AG04450 (cell line): ENCODE results near the gene IVD. TPM values are rescaled to one million over a fixed set of nuclear protein-coding genes. Genes with fewer than 3 reads are reported as not detected.

ENCODE experiments used
- CTCF ChIA-PET: fragments of 300-600, 350-600 bp; formaldehyde crosslinking; extraction: SDS; loops from one replicate; lab custom pipeline; 2022; ENCODE audit warnings: antibody characterized with exemption, inconsistent platforms; lab: Charles Lee
- POLR2A ChIA-PET: fragments of 350-600 bp; formaldehyde crosslinking; extraction: SDS; loops from one replicate; lab custom pipeline; 2021; ENCODE audit warnings: antibody characterized with exemption, inconsistent platforms; lab: Yijun Ruan, JAX
- DNase-seq: peaks from one replicate; pipeline ENCODE4 v3.0.0-alpha.2; 2011; ENCODE audit warnings: low read depth, low spot score
- H3K27ac ChIP-seq: one replicate; pipeline ENCODE4 v1.5.1; 2012; ENCODE audit warnings: low read depth, low read length, control low read depth
- H3K27me3 ChIP-seq: one replicate; pipeline ENCODE4 v1.6.0; 2012; ENCODE audit warnings: low read length; ENCODE audit not compliant: control insufficient read depth, insufficient read depth
- H3K4me3 ChIP-seq: 2 replicates; pipeline ENCODE4 v1.5.1; 2011; ENCODE audit warnings: mild to moderate bottlenecking, low read depth, low read length, control low read depth
- H3K9me3 ChIP-seq: 2 replicates; pipeline ENCODE4 v1.5.1; 2012; ENCODE audit warnings: low read length; ENCODE audit not compliant: control insufficient read depth, insufficient read depth
- CTCF ChIP-seq: IDR thresholded peaks from 2 replicates; pipeline ENCODE4 v1.5.1; 2011; ENCODE audit warnings: low read depth, low read length, control low read depth, inconsistent platforms
- polyA plus RNA-seq: library from polyadenylated mRNA; depleted of rRNA; stranded (reverse); fragments of >200 nt; gene quantifications from 2 replicates; pipeline ENCODE4 v1.2.3, GENCODE V29; 2011

Gene IVD
- polyA plus RNA-seq, 1 experiment, result 49.3 TPM

GRCh38 chr15:40380636-40381035, 25.0 kb upstream of the IVD start:
- POLR2A ChIA-PET, result interaction anchor here (1.0 to 1.7 kb wide), 2 partner anchors 37 to 41 kb away, joined by 3 to 8 read pairs; no protein-coding TSS in a partner anchor
- CTCF ChIA-PET, result interaction anchor here (1.5 to 1.9 kb wide), 2 partner anchors 12 to 36 kb away, joined by 5 to 11 read pairs; no protein-coding TSS in a partner anchor
- no peak for TF ChIP-seq CTCF
- no peak for DNase-seq
- Histone ChIP-seq H3K9me3 (no peaks in the 10 kb centered on the region; the same call in 1 of the 2 replicates), H3K27ac (peak overlapping the region; percentile 80), H3K4me3 (no peak overlapping the region), H3K27me3 (no peaks in the 10 kb centered on the region)

GRCh38 chr15:40381818-40382529, 23.6 kb upstream of the IVD start:
- Histone ChIP-seq H3K27ac (no peak overlapping the region), H3K4me3 (no peak overlapping the region), H3K27me3 (no peaks in the 10 kb centered on the region), H3K9me3 (no peaks in the 10 kb centered on the region; the same call in 1 of the 2 replicates)
- ChIA-PET CTCF (interaction anchor here (1.0 to 1.4 kb wide), 5 partner anchors 13 to 107 kb away, joined by 4 to 8 read pairs (median 6); no protein-coding TSS in a partner anchor), POLR2A (interaction anchor here (0.7 kb wide), 2 partner anchors 63 to 137 kb away, joined by 3 read pairs; no protein-coding TSS in a partner anchor)
- no peak for TF ChIP-seq CTCF
- DNase-seq, result no peak

GRCh38 chr15:40382580-40383456, 22.8 kb upstream of the IVD start, which contains the start of gene KNSTRN:
TSS of gene KNSTRN (plus strand) at chr15:40382721. CDS start at chr15:40382836, 115 bp downstream.
- ChIA-PET POLR2A (interaction anchor here (0.5 to 0.7 kb wide), 3 partner anchors 62 to 305 kb away, joined by 3 read pairs; no protein-coding TSS in a partner anchor), CTCF (interaction anchor here (1.0 to 1.4 kb wide), 6 partner anchors 14 to 166 kb away, joined by 3 to 8 read pairs (median 5); no protein-coding TSS in a partner anchor)
- no peaks in the 10 kb centered on the region; the same call in 1 of the 2 replicates for H3K9me3 ChIP-seq
- no peak for TF ChIP-seq CTCF
- H3K27ac ChIP-seq, result peak within 1 kb of the TSS; percentile 31
- H3K27me3 ChIP-seq, result no peaks in the 10 kb centered on the region
- peak; percentile 77 for DNase-seq
- peak within 1 kb of the TSS; percentile 88 for H3K4me3 ChIP-seq

- no peaks in the 10 kb centered on the region; the same call in 1 of the 2 replicates for H3K9me3 ChIP-seq
- H3K4me3 ChIP-seq, result no peak overlapping the region
- CTCF ChIA-PET, result interaction anchor here (0.6 to 1.0 kb wide), 2 partner anchors 36 to 65 kb away, joined by 3 read pairs; no protein-coding TSS in a partner anchor
- no peak for DNase-seq
- H3K27me3 ChIP-seq, result no peaks in the 10 kb centered on the region
- no peak overlapping the region for H3K27ac ChIP-seq
- POLR2A ChIA-PET, result no interaction called here
- no peak for TF ChIP-seq CTCF
Observed at GRCh38 chr15:40386480-40386879, 19.1 kb upstream of the IVD start.
